Glomerular endothelial cell (primary cell): ENCODE data around the gene MRPS17. TPM values are rescaled to one million over a fixed set of nuclear protein-coding genes. Genes with fewer than 3 reads are reported as not detected.
"Not testable (repeated sequence)": the region's sequence is repeated elsewhere in the genome, so short reads cannot be mapped to it uniquely, and the experiment has no call there.

Experiments
- DNase-seq: peaks from one replicate; pipeline ENCODE4 v3.0.0-alpha.2; 2011; ENCODE audit warnings: low read depth, low spot score; ENCODE audit errors: extremely low read depth
- total RNA-seq: library from RNA; depleted of rRNA; stranded (reverse); fragments of >200 nt; gene quantifications from 2 replicates; pipeline ENCODE4 v1.2.3, GENCODE V29; 2015

Gene MRPS17
- 8.2 and 10.2 TPM in 2 replicates for total RNA-seq

GRCh38 chr7:55951637-55952351, at the start of gene MRPS17:
Gene MRPS17 (plus strand): TSS chr7:55951877. CDS start chr7:55953196, 1,319 bp downstream.
- peak; percentile 37 for DNase-seq

GRCh38 chr7:55903985-55904759, 47.5 kb upstream of the MRPS17 start:
- DNase-seq, result no peak

- DNase-seq, result no peak
Measured at GRCh38 chr7:55912748-55913158, 38.9 kb upstream of the MRPS17 start.

- no peak for DNase-seq
Measured at GRCh38 chr7:55917771-55918170, 33.9 kb upstream of the MRPS17 start.

- DNase-seq, result no peak
Measured at GRCh38 chr7:55928006-55928767, 23.5 kb upstream of the MRPS17 start.

GRCh38 chr7:55931421-55932151, 20.1 kb upstream of the MRPS17 start:
- DNase-seq, result no peak

- no peak for DNase-seq
Measured at GRCh38 chr7:55939514-55940123, 12.1 kb upstream of the MRPS17 start.

- no peak for DNase-seq
Measured at GRCh38 chr7:55946545-55946944, 5.1 kb upstream of the MRPS17 start.

GRCh38 chr7:55952352-55952671, 635 bp downstream of the MRPS17 start:
- DNase-seq, result not testable (repeated sequence)

- no peak for DNase-seq
Measured at GRCh38 chr7:55953707-55954475, 2.2 kb downstream of the MRPS17 start.

- no peak for DNase-seq
Measured at GRCh38 chr7:55957190-55957589, 5.5 kb downstream of the MRPS17 start.

- no peak for DNase-seq
Measured at GRCh38 chr7:55962014-55962413, 10.3 kb downstream of the MRPS17 start.

GRCh38 chr7:55963584-55964168, 12.0 kb downstream of the MRPS17 start:
- no peak for DNase-seq

GRCh38 chr7:55964261-55965099, 12.8 kb downstream of the MRPS17 start, which contains the start of gene NIPSNAP2:
Gene NIPSNAP2 (plus strand): TSS chr7:55964585. CDS start chr7:55964610, 25 bp downstream.
- DNase-seq, result no peak

GRCh38 chr7:55965100-55965470, 13.4 kb downstream of the MRPS17 start:
- DNase-seq, result no peak

- no peak for DNase-seq
Measured at GRCh38 chr7:55965805-55966421, 14.2 kb downstream of the MRPS17 start.

GRCh38 chr7:55966851-55967250, 15.2 kb downstream of the MRPS17 start:
- no peak for DNase-seq

GRCh38 chr7:55969391-55969790, 17.7 kb downstream of the MRPS17 start:
- DNase-seq, result no peak
